HK-2 (cell line): Measurements from ENCODE around the gene DEPDC1B.
"Not testable (repeated sequence)": the region's sequence is repeated elsewhere in the genome, so short reads cannot be mapped to it uniquely, and the experiment has no call there.

Source experiments
- DNase-seq: peaks from one replicate; pipeline ENCODE4 v3.0.0-alpha.2; 2018; ENCODE audit not compliant: unreplicated experiment

Gene DEPDC1B

GRCh38 chr5:60699609-60700415 lies at the start of gene DEPDC1B:
DEPDC1B (minus strand) TSS chr5:60700166; CDS start chr5:60700093, 73 bp downstream.
- peak; percentile 85 for DNase-seq

DNA sequence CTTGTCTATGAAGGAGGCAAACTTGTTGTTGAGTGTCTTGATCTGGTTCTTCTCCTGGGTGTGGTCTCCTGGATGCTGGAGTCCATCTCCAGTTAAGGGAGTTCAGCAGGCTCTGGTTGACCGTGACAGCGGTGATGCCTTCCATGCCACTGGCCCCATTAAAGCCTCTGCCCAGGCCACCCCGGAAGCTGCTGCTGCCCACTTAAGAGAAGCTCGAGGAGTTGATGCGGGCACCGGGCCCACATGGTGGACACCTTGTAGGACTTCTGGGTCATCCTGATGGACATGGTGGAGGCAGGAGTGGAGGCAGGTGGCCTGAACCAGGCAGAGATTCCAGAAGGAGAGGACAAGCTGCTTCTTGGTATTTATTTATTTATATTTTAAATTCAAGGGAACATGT lies 44.7 kb upstream of the DEPDC1B start:
- DNase-seq, result no peak

GRCh38 chr5:60743511-60744314 lies 43.7 kb upstream of the DEPDC1B start:
- DNase-seq, result no peak

- DNase-seq, result no peak
These were observed 40.4 kb upstream of the DEPDC1B start for GRCh38 chr5:60740322-60740721.

DNA sequence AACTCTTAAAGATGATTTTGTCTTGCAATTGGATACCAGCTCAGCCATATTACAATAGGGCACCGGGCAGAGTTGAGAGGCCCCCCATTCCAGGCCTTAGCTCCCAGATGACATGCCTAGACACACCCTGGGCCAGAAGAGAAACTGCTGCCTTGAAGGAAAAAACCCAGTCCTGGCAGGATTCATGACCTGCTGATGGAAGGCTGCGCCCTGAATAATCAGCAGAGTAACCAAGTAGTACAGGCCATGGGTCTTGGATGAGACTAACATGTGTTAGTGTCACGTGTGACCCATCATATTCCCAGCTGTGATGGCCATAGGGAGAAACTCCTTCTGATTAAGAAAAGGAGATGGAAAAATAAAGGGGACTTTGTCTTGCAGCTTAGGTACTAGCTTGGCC lies 39.0 kb upstream of the DEPDC1B start:
- no peak for DNase-seq

DNA sequence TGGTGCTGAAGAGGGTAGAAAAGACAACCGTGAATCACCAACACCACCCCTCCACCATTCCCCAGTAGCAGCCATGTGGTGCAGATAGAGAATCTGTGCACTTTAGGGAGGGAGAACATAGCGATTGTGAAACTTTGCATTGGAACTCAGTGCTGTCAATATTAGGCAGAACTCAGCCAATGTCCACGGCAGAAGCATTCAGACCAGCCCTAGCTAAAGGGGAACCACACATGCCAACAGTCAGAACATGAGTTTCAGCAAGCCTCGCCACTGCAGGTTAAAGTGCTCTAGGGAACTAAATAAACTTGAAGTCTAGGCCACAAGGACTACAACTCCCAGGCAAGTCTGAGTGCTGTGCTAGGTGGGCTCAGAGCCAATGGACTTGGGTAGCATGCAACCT lies 38.5 kb upstream of the DEPDC1B start:
- DNase-seq, result no peak

DNA sequence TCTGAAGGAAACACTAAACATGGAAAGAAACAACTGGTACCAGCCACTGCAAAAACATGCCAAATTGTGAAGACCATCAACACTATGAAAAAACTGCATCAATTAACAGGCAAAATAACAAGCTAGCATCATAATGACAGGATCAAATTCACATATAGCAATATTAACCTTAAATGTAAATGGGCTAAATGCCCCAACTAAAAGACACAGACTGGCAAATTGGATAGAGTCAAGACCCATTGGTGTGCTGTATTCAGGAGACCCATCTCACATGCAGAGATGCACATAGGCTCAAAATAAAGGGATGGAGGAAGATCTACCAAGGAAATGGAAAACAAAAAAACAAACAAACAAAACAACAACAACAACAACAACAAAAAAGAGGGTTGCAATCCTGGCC lies 30.9 kb upstream of the DEPDC1B start:
- not testable (repeated sequence) for DNase-seq

DNA sequence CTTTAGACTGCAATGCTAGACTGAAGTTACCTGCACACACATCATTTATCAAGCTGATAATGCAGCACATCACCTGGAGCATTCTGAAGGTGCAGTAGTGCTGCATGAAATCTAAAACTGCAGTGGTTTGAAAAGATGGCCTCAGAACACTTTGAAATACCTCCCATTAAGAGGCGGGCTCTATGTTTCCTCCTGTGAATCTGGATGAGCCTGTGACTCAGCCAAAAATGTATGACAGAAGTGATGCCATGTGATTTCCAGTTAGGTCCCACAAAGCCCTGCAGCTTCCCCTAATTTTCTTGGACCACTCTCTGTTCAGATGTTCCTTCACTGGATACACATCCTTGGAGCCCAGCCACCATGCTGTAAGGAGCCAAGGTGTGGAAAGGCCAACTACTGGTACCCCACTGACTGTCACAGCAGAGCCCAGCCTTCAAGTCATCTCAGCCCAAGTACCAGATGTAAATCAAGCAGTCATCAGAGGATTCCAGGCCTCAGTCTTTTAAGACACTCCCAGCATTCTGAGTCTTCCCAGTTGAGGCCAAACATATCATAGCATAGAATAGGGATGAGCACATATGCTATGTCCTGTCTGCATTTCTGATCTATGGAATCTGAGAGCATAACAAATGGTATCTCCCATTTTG lies 27.2 kb upstream of the DEPDC1B start:
- DNase-seq, result no peak

- no peak for DNase-seq
These were observed 24.2 kb upstream of the DEPDC1B start for GRCh38 chr5:60724126-60724525.

DNA sequence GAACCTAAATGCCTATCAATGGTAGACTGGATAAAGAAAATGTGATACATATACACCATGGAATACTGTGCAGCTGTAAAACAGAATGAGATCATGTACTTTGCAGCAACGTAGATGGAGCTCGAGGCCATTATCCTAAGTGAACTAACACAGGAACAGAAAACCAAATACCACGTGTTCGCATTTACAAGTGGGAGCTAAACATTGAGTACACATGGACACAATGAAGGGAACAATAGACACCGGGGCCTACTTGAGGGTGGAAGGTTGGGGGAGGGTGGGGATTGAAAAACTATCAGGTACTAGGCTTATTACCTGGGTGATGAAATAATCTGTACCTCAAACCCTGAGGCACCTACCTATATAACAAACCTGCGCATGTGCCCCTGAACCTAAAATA lies 22.4 kb upstream of the DEPDC1B start:
- no peak for DNase-seq

GRCh38 chr5:60719329-60719728 lies 19.4 kb upstream of the DEPDC1B start:
- DNase-seq, result no peak

GRCh38 chr5:60718166-60718892 lies 18.4 kb upstream of the DEPDC1B start:
- DNase-seq, result no peak

GRCh38 chr5:60715201-60715928 lies 15.4 kb upstream of the DEPDC1B start:
- DNase-seq, result not testable (repeated sequence)

GRCh38 chr5:60712950-60713349 lies 13.0 kb upstream of the DEPDC1B start:
- DNase-seq, result no peak

DNA sequence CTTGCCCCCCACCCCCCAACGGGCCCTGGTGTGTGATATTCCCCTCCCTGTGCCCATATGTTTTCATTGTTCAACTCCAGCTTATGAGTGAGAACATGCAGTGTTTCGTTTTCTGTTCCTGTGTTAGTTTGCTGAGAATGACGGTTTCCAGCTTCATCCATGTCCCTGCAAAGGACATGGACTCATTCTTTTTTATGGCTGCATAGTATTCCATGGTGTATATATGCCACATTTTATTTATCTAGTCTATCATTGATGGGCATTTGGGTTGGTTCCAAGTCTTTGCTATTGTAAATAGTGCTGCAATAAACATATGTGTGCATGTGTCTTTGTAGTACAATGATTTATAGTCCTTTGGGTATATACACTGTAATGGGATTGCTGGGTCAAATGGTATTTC lies 11.9 kb upstream of the DEPDC1B start:
- DNase-seq, result not testable (repeated sequence)

DNA sequence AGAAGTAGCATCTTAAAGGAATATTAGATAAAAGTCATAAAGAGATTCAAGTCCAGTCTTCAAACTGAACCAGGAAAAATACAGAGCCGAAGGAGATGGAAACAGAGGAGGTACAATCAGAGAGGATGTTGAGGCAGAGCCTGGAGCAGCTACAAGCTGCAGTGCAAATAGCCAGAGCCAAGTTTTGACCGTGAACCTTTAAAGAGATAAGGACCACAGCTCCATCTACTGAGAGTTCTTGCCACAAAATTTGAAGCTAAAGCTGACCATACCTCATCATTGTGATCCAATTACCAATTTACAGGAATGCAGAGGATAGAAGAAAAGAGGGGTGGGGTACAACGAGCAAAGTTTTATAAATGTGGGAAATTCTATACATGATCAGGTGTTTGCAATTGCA lies 10.4 kb upstream of the DEPDC1B start:
- DNase-seq, result no peak

DNA sequence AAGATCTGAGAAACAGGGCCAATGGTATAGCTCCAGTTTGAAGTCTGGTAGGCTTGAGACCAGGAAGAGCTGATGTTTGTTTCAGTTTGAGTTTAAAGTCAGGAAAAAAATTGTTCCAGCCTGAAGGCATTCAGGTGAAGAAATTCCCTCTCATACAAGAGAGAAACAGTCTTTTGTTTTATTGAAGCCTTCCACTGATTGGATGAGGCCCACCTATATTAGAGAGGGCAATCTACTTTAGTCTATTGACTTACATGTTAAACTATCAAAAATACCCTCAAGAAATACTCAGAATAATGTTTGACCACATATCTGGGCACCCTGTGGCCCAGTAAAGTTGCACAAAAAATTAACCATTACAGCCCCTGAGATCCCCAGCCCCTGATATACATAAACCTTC lies 5.2 kb upstream of the DEPDC1B start:
- DNase-seq, result no peak

GRCh38 chr5:60703944-60704343 lies 4.0 kb upstream of the DEPDC1B start:
- no peak for DNase-seq

DNA sequence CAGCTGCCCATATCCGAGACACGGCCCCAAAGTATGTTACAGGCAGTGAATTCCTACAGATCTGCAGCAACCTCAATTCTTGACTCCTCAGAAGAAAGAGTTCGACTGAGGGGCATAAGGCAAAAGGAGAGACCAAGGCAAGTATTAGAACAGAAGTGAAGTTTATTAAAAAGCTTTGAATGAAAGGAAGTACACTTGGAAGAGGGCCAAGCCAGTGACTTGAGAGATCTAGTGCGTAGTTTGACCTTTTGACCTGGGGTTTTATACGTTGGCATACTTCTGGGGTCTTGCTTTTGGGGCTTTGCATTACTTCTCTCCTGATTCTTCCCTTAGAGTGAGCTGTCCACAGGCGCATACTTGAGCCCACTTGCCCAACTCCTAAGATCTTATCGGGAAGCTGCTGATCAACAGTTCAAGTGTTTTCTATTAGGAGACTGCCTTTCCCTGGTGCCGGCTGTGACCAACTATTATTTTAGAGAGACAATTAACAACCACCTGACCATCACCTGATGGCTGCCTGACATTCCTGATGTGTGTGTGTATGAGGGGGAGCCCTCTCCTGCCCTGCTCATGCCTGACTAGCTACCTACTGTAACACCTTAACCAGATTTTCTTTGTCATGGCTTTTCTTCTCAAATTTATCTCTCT lies 1.5 kb upstream of the DEPDC1B start:
- peak; percentile 28 for DNase-seq

GRCh38 chr5:60700416-60700757 lies 421 bp upstream of the DEPDC1B start:
- no peak for DNase-seq

DNA sequence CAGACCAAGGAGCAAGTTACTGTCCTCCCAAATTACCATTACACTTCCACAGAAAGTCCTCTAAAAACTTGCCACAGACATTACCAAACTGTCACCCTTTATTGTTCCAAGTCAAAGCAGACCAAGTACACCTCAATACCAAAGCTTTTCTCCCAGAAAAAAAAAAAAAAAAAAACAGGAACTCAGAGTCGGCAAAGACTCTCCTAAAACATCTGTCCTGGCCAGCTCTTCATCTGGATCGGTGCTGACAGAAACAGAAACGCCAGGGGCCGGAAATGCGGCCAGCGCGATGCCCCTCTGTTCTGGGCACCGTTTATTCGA lies 718 bp downstream of the DEPDC1B start:
- DNase-seq, result no peak
